Upper lobe of left lung (tissue), 6 donors: ENCODE measurements around the gene RNH1. TPM values are rescaled to one million over a fixed set of nuclear protein-coding genes. Genes with fewer than 3 reads are reported as not detected.

ENCODE experiments used
- ATAC-seq, 2 donors: fragments of 200-7000 bp; cut with Tn5 transposase; one replicate each; pipeline ENCODE4 v1.9.1; 2022; ENCODE audit warnings: mild to moderate bottlenecking in 2 of 2, moderate library complexity in 2 of 2; ENCODE audit not compliant: low FRiP score in 2 of 2
- DNase-seq, 2 donors: peaks; one replicate each; pipeline ENCODE4 v3.0.0-alpha.2; 2019 to 2020
- H3K27ac ChIP-seq, 4 donors: fragments of 200-600 bp; sonication (generic); one replicate each; pipeline ENCODE4 v1.5.1; 2016 to 2019
- H3K27me3 ChIP-seq, 4 donors: fragments of 200-600 bp; sonication (generic); one replicate each; pipeline ENCODE4 v1.5.1; 2017 to 2019
- H3K36me3 ChIP-seq, 4 donors: fragments of 200-600 bp; sonication (generic); one replicate each; pipeline ENCODE4 v1.5.1; 2016 to 2019
- H3K4me1 ChIP-seq, 4 donors: fragments of 200-600 bp; sonication (generic); one replicate each; pipeline ENCODE4 v1.5.1; 2018 to 2019
- H3K4me3 ChIP-seq, 4 donors: fragments of 200-600 bp; sonication (generic); one replicate each; pipeline ENCODE4 v1.5.1; 2017 to 2019; ENCODE audit warnings: mild to moderate bottlenecking in 2 of 4, moderate library complexity in 1 of 4
- H3K9me3 ChIP-seq, 4 donors: fragments of 200-600 bp; sonication (generic); one replicate each; pipeline ENCODE4 v1.5.1; 2018 to 2019
- CTCF ChIP-seq, 6 experiments: fragments of 450-650 bp in 4 of 6; fragments of 200-600 bp in 2 of 6; sonication (generic) in 2 of 6; IDR thresholded peaks; one replicate each; pipeline ENCODE4 v1.5.1; 2016 to 2019; ENCODE audit warnings: antibody characterized with exemption in 6 of 6
- EP300 ChIP-seq, 4 donors: sonication (generic); formaldehyde crosslinking; IDR thresholded peaks; one replicate each; pipeline ENCODE4 v1.5.1; 2017; ENCODE audit warnings: antibody characterized with exemption in 4 of 4, control low read depth in 2 of 4
- POLR2A ChIP-seq, 4 donors: fragments of 450-650 bp; IDR thresholded peaks; one replicate each; pipeline ENCODE4 v1.5.1; 2016 to 2017; ENCODE audit warnings: antibody characterized with exemption in 4 of 4, mild to moderate bottlenecking in 2 of 4
- POLR2AphosphoS5 ChIP-seq, 2 donors: sonication (generic); formaldehyde crosslinking; IDR thresholded peaks; one replicate each; pipeline ENCODE4 v1.5.1; 2017; ENCODE audit warnings: antibody characterized with exemption in 2 of 2
- WGBS, 2 donors: methylation state at CpG; one replicate each; pipeline ENCODE4 v1.1.5; 2017 to 2018; 5-methylcytosine and 5-hydroxymethylcytosine counted together
- total RNA-seq, 6 donors: library from RNA; depleted of rRNA in 4 of 6; stranded (reverse); fragments of >200 nt in 4 of 6; gene quantifications; one replicate each; pipeline versions ENCODE4 v1.1.0 to v1.2.1, GENCODE V29; 2016 to 2021
- donor health status: DM: no; HTN: no; CAD: no; lungs with moderate emphysema.
- donor health status: DM: no; HTN: yes; CAD: no; lungs with severe emphysema.

Gene RNH1
- total RNA-seq, 6 donors from 2014 or later, result 236 to 374 (median 339) TPM

- Histone ChIP-seq H3K36me3 (no peaks in the 10 kb centered on the region), H3K4me3 (no peak overlapping the region), H3K9me3 (no peaks in the 10 kb centered on the region), H3K27me3 (peaks cover 0 to 2% (median 0%) of the 10 kb centered on the region in 4 donors), H3K4me1 (peaks cover 24 to 54% (median 42%) of the 10 kb centered on the region in 4 donors), H3K27ac (no peak overlapping the region)
- ATAC-seq (no peak), DNase-seq (peak in 1 of 2 donors; percentile 41)
- WGBS, 2 donors, result 73 to 74% methylated on average over 16 to 20 of the region's 20 CpGs
- TF ChIP-seq CTCF (IDR thresholded peaks at IDR 0.05), result no peak
- no peak for TF ChIP-seq EP300 (IDR thresholded peaks at IDR 0.05)
- no peak for TF ChIP-seq POLR2A (IDR thresholded peaks at IDR 0.05)
- no peak for TF ChIP-seq POLR2AphosphoS5 (IDR thresholded peaks at IDR 0.05)
These were observed 61.1 kb downstream of the RNH1 start for GRCh38 chr11:445765-446588.

Other genes starting within 250 kb of the RNH1 start
- gene NLRP6, start 228.8 kb downstream of the RNH1 start, total RNA-seq, result 1 to 10 TPM; 1.3 to 7.3 (median 3.1) TPM
- gene PGGHG, start 218.1 kb downstream of the RNH1 start, total RNA-seq, result 100 to 1,000 TPM in 2 of 6 donors, 10 to 100 TPM in 4; 34.1 to 535 (median 65.2) TPM
- not detected for gene IFITM5, start 207.7 kb downstream of the RNH1 start, total RNA-seq
- gene IFITM2, start 199.4 kb downstream of the RNH1 start, total RNA-seq, result 100 to 1,000 TPM; 113 to 704 (median 271) TPM
- gene IFITM1, start 193.2 kb downstream of the RNH1 start, total RNA-seq, result 100 to 1,000 TPM in 1 of 6 donors, 10 to 100 TPM in 5; 16.8 to 119 (median 74.5) TPM
- gene IFITM3, start 186.4 kb downstream of the RNH1 start, total RNA-seq, result 100 to 1,000 TPM; 132 to 860 (median 360) TPM
- 1 to 10 TPM in 1 of 6 donors, under 1 TPM in 4, not detected in 1; 0.23 to 2.1 (median 0.54) TPM for gene B4GALNT4, start 137.7 kb downstream of the RNH1 start, total RNA-seq
- gene PKP3, start 113.0 kb downstream of the RNH1 start, total RNA-seq, result 10 to 100 TPM; 33.4 to 86.3 (median 55.2) TPM
- 100 to 1,000 TPM in 3 of 6 donors, 10 to 100 TPM in 3; 54.7 to 116 (median 91.1) TPM for gene SIGIRR, start 92.2 kb downstream of the RNH1 start, total RNA-seq
- 10 to 100 TPM; 11.7 to 62.9 (median 18.8) TPM for gene ANO9, start 65.2 kb downstream of the RNH1 start, total RNA-seq
- gene PTDSS2, start 57.0 kb downstream of the RNH1 start, total RNA-seq, result 100 to 1,000 TPM in 1 of 6 donors, 10 to 100 TPM in 5; 29.6 to 188 (median 45.1) TPM
- 10 to 100 TPM; 45.5 to 85.0 (median 59.9) TPM for gene HRAS, start 28.3 kb upstream of the RNH1 start, total RNA-seq
- 10 to 100 TPM in 1 of 6 donors, 1 to 10 TPM in 5; 3.5 to 11.5 (median 5.8) TPM for gene LRRC56, start 30.3 kb upstream of the RNH1 start, total RNA-seq
- gene LMNTD2, start 53.5 kb upstream of the RNH1 start, total RNA-seq, result 10 to 100 TPM in 2 of 6 donors, 1 to 10 TPM in 4; 4.6 to 32.5 (median 6.7) TPM
- 100 to 1,000 TPM in 5 of 6 donors, 10 to 100 TPM in 1; 80.2 to 222 (median 129) TPM for gene RASSF7, start 53.7 kb upstream of the RNH1 start, total RNA-seq
- 10 to 100 TPM; 25.7 to 93.2 (median 37.9) TPM for gene PHRF1, start 69.2 kb upstream of the RNH1 start, total RNA-seq
- 100 to 1,000 TPM in 2 of 6 donors, 10 to 100 TPM in 4; 32.6 to 123 (median 56.2) TPM for gene IRF7, start 108.7 kb upstream of the RNH1 start, total RNA-seq
- under 1 TPM in 1 of 6 donors, not detected in 5; 0.40 TPM for gene CDHR5, start 117.7 kb upstream of the RNH1 start, total RNA-seq
- gene SCT, start 119.9 kb upstream of the RNH1 start, total RNA-seq, result under 1 TPM in 1 of 6 donors, not detected in 5; 0.72 TPM
- 1 to 10 TPM in 3 of 6 donors, under 1 TPM in 1, not detected in 2; 0.54 to 4.2 (median 1.5) TPM for gene DRD4, start 130.0 kb upstream of the RNH1 start, total RNA-seq
- gene DEAF1, start 188.0 kb upstream of the RNH1 start, total RNA-seq, result 10 to 100 TPM; 23.9 to 87.3 (median 35.6) TPM
- 10 to 100 TPM; 28.6 to 62.9 (median 36.1) TPM for gene TMEM80, start 188.6 kb upstream of the RNH1 start, total RNA-seq
- gene EPS8L2, start 199.0 kb upstream of the RNH1 start, total RNA-seq, result 100 to 1,000 TPM; 120 to 497 (median 199) TPM
- 100 to 1,000 TPM; 163 to 313 (median 217) TPM for gene TALDO1, start 240.2 kb upstream of the RNH1 start, total RNA-seq